BLaER1 treated with 17β-estradiol and CSF1 and Interleukin-3, amounts not matched to agents 10 nM and 100 nM (cell line): Measurements from ENCODE around the gene SRGAP3.

Experiments
- H3K27ac ChIP-seq, 11 experiments: shearing (Covaris generic); formaldehyde crosslinking; 2 replicates each; pipeline ENCODE4 v1.8.1; 2022
- H3K27me3 ChIP-seq, 11 experiments: shearing (Covaris generic); formaldehyde crosslinking; 2 replicates each; pipeline ENCODE4 v1.8.1; 2022
- H3K36me3 ChIP-seq, 11 experiments: shearing (Covaris generic); formaldehyde crosslinking; 2 replicates each; pipeline ENCODE4 v1.8.1; 2022
- H3K4me1 ChIP-seq, 10 experiments: shearing (Covaris generic); formaldehyde crosslinking; 2 replicates each; pipeline ENCODE4 v1.8.1; 2022
- H3K4me2 ChIP-seq, 11 experiments: shearing (Covaris generic); formaldehyde crosslinking; 2 replicates each; pipeline ENCODE4 v1.8.1; 2022
- H3K4me3 ChIP-seq, 10 experiments: shearing (Covaris generic); formaldehyde crosslinking; 2 replicates each; pipeline ENCODE4 v1.8.1; 2022
- H3K9ac ChIP-seq, 11 experiments: shearing (Covaris generic); formaldehyde crosslinking; 2 replicates each; pipeline ENCODE4 v1.8.1; 2022
- H3K9me3 ChIP-seq, 11 experiments: shearing (Covaris generic); formaldehyde crosslinking; replicated peaks in 1 of 11; 2 replicates each; pipeline ENCODE4 v1.8.1; 2022
- H4K20me1 ChIP-seq, 11 experiments: shearing (Covaris generic); formaldehyde crosslinking; 2 replicates each; pipeline ENCODE4 v1.8.1; 2022
- Cebpa-rat ChIP-seq, 11 experiments: shearing (Covaris generic); IDR thresholded peaks; 2 replicates each; pipeline ENCODE4 v1.8.1; 2022

The SRGAP3 gene

DNA sequence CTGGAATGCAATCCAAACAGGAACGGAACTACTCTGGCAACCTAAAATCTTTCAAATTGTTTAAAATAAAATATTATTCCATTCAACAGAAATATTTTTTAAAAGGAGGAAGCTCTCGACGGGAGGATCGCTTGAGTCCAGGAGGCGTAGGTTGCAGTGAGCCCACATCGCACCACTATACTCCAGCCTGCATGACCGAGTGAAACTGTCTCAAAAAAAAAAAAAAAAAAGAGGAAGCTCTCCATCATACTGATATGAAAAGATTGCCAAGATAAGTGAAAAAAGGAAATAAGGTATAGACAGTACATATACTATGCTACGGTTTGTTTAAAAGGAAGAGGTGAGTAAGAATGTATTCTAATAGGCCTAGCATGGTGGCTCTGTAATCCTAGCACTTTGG is 289.8 kb downstream of the SRGAP3 start:
- Histone ChIP-seq H3K4me1 (peaks cover 44 to 64% (median 52%) of the 10 kb centered on the region in 10 experiments), H3K36me3 (peaks cover 4 to 59% (median 38%) of the 10 kb centered on the region in 11 experiments; a peak in 19 of 22 replicates), H3K27ac (0 out of 22 replicates have a peak overlapping the region, but pooled peaks of 1 of the 11 experiments have one; percentile 0), H4K20me1 (peaks cover 0 to 35% (median 3%) of the 10 kb centered on the region in 11 experiments; a peak in 11 of 22 replicates), H3K4me3 (no peak overlapping the region), H3K9ac (0 out of 22 replicates have a peak overlapping the region, but pooled peaks of 1 of the 11 experiments have one; percentile 3), H3K9me3 (no peaks in the 10 kb centered on the region), H3K4me2 (peak overlapping the region in 10 of 11 experiments; percentile 6 to 71 (median 50); a peak in 15 of 22 replicates), H3K27me3 (no peaks in the 10 kb centered on the region)
- no peak for TF ChIP-seq Cebpa-rat (IDR thresholded peaks at IDR 0.05)

DNA sequence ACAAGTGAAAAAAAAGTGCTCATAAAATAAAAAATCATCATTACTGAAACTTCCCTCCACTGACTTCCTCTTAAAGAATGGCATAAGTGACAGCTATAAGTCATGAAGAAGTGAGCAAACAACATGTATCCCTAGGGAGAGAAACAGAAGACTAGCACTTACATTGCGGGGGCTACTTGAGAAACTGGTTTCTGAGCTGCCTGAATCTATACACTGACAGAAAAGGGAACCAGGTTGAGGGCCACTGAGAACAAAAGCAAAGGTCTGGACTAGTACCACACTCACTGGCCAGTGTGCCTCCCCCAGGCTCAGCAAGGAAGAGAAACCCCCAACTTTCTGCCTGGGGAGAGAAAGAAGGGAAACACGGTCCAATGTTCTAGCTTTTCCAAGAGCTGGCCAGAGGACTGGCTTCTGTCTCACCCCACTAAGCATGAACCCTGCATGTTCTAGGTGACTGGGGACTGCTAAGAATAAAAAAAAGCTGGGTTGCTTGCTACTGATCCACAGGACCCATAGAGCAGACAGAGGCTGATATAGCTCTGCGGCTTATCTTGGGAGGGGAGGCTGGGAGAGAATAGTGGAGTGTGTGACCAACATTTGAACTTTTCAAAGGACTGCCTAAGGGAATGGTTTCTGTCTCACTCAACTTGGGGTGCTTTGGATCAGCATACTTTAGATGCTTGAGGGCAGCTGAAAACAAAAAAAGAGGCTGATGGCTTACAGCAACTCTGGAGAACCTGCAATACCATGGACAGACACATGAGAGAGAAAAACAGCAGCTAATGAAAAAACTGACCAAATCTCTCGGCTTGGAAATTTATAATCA is 294.3 kb downstream of the SRGAP3 start:
- peak overlapping the region in 2 of 10 experiments; percentile 9 to 17; a peak in 1 of 20 replicates for H3K4me3 ChIP-seq
- no peaks in the 10 kb centered on the region for H3K9me3 ChIP-seq
- no peak for TF ChIP-seq Cebpa-rat (IDR thresholded peaks at IDR 0.05)
- peaks cover 4 to 58% (median 38%) of the 10 kb centered on the region in 11 experiments; a peak in 20 of 22 replicates for H3K36me3 ChIP-seq
- H4K20me1 ChIP-seq: peaks cover 0 to 30% (median 3%) of the 10 kb centered on the region in 11 experiments; a peak in 12 of 22 replicates
- H3K4me1 ChIP-seq: peaks cover 32 to 45% (median 37%) of the 10 kb centered on the region in 10 experiments
- H3K9ac ChIP-seq: peak overlapping the region; percentile 56 to 78 (median 67); a peak in 21 of 22 replicates
- peak overlapping the region; percentile 70 to 86 (median 80) for H3K4me2 ChIP-seq
- H3K27me3 ChIP-seq: no peaks in the 10 kb centered on the region
- H3K27ac ChIP-seq: peak overlapping the region; percentile 35 to 83 (median 80); a peak in 21 of 22 replicates

DNA sequence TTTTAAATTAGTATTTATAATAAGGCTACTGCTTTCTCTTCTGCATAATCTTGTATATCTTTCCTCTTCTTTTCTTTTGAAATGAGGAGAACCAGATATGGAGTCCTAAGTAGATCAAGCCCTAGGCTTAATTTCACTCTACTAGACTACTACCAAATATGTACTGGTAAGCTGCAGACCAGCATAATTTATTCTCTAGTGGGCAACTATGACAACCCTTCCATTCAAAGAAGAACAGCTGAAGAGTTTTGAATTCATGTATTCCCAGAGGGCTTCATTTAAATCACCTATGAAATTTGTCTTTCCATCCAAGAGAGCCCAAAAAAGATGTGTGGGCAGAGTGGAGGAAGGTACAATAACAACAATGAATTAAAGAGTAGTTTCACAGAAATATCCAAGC is 296.1 kb downstream of the SRGAP3 start:
- Histone ChIP-seq H3K9ac (no peak overlapping the region), H3K4me1 (peaks cover 22 to 40% (median 33%) of the 10 kb centered on the region in 10 experiments), H3K4me3 (no peak overlapping the region), H3K9me3 (no peaks in the 10 kb centered on the region), H3K36me3 (peaks cover 4 to 57% (median 33%) of the 10 kb centered on the region in 11 experiments; a peak in 20 of 22 replicates), H3K27me3 (no peaks in the 10 kb centered on the region), H4K20me1 (peaks cover 0 to 37% (median 13%) of the 10 kb centered on the region in 11 experiments; a peak in 9 of 22 replicates), H3K27ac (no peak overlapping the region), H3K4me2 (peak overlapping the region in 6 of 11 experiments; percentile 8 to 85 (median 30); a peak in 6 of 22 replicates)
- no peak for TF ChIP-seq Cebpa-rat (IDR thresholded peaks at IDR 0.05)

DNA sequence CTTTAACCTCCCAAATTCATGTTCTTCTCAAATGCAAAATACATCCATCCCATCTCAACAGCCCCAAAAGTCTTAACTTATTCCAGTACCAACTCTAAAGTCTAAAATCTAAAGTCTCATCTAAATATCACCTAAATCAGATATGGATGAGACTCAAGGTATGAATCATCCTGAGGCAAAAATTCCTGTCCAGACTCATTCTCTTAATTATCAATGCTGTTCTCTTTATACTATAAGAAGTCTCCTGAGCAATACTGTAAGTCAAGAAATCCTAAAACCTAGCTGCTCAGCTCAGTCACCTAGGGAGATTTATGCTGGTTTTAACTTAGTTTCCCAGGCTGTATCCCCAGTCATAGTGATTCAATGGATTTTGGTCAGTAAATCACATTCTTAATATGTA is 297.3 kb downstream of the SRGAP3 start:
- Histone ChIP-seq H3K36me3 (peaks cover 0 to 57% (median 32%) of the 10 kb centered on the region in 11 experiments; a peak in 20 of 22 replicates), H3K9me3 (no peaks in the 10 kb centered on the region), H3K4me1 (peaks cover 22 to 48% (median 33%) of the 10 kb centered on the region in 10 experiments), H3K4me2 (no peak overlapping the region), H3K27ac (no peak overlapping the region), H3K27me3 (no peaks in the 10 kb centered on the region), H4K20me1 (peaks cover 0 to 43% (median 13%) of the 10 kb centered on the region in 11 experiments; a peak in 9 of 22 replicates), H3K9ac (no peak overlapping the region), H3K4me3 (no peak overlapping the region)
- TF ChIP-seq Cebpa-rat (IDR thresholded peaks at IDR 0.05): no peak

DNA sequence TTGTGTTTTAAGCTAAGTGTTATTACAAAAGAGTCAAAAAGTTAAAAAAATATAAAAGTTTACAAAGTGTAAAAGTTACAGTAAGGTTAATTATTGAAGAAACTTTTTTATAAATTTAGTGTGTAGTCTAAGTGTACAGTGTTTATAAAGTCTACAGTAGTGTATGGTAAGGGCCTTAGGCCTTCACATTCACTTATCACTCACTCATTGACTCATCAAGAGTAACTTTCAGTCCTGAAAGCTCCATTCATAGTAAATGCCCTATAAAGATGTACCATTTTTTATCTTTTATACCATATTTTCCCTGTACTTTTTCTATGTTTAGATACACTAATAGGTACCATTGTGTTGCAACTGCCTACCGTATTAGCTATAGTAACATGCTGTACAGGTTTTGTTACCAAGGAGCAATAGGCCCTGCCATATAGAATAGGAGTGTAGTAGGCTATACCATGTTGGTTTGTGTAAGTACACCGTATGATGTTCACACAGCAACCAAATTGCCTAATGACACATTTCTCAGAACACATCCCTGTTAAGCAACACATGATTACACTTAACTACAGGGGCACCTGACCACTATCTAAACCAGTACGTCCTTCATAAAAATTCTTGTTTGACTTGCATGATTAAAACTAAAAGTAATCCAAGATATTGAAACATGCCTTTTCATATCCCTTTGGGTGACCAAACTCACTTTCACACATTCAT is 303.4 kb downstream of the SRGAP3 start:
- H3K9me3 ChIP-seq: peaks cover 19 to 32% (median 28%) of the 10 kb centered on the region in 11 experiments
- no peaks in the 10 kb centered on the region for H3K27me3 ChIP-seq
- no peak for TF ChIP-seq Cebpa-rat (IDR thresholded peaks at IDR 0.05)
- no peak overlapping the region for H3K4me2 ChIP-seq
- no peak overlapping the region for H3K27ac ChIP-seq
- peaks cover 53 to 91% (median 80%) of the 10 kb centered on the region in 11 experiments for H3K36me3 ChIP-seq
- peaks cover 0 to 33% (median 12%) of the 10 kb centered on the region in 11 experiments; a peak in 7 of 22 replicates for H4K20me1 ChIP-seq
- no peak overlapping the region for H3K4me3 ChIP-seq
- H3K9ac ChIP-seq: no peak overlapping the region
- peaks cover 0 to 22% (median 0%) of the 10 kb centered on the region in 10 experiments; a peak in 4 of 20 replicates for H3K4me1 ChIP-seq

DNA sequence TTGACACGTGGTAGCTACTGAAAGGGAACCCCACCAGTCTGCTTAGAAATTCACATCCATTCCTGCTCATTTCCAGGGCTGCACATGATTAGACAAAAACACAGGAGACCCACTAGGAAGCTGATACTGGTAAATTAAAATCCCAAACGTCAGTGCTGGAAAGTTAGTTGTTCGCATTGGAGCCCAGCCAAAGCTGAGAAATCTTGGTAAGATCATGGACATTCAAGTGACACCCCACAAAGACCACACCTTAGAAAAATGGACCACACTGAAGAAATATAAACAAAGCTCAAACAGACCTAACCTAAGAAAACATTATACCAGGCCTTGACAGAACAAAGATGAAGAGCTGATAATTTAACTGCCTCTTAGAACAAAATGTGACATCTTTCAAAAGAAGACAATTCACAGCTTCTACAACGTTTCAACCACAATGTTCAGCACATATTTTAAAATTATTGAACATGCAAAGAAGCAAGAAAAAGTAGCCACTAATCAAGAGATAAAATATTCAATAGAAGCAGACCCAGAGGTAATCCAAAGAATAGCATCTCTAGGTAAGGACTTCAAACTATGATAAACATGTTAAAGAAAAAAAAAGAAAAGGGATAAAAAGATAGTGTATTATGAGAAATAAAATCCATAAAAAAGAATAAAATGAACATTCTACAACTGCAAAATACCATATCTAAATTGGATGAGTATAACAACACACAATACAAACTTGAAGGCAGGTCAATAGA is 306.5 kb downstream of the SRGAP3 start:
- Histone ChIP-seq H3K27me3 (no peaks in the 10 kb centered on the region), H3K9ac (no peak overlapping the region), H3K27ac (no peak overlapping the region), H3K9me3 (peaks cover 19 to 32% (median 28%) of the 10 kb centered on the region in 11 experiments), H3K4me2 (no peak overlapping the region), H3K36me3 (peaks cover 70 to 100% (median 96%) of the 10 kb centered on the region in 11 experiments), H3K4me1 (peaks cover 0 to 4% (median 0%) of the 10 kb centered on the region in 10 experiments; a peak in 4 of 20 replicates), H4K20me1 (peaks cover 0 to 2% (median 0%) of the 10 kb centered on the region in 11 experiments; a peak in 1 of 22 replicates), H3K4me3 (no peak overlapping the region)
- no peak for TF ChIP-seq Cebpa-rat (IDR thresholded peaks at IDR 0.05)

DNA sequence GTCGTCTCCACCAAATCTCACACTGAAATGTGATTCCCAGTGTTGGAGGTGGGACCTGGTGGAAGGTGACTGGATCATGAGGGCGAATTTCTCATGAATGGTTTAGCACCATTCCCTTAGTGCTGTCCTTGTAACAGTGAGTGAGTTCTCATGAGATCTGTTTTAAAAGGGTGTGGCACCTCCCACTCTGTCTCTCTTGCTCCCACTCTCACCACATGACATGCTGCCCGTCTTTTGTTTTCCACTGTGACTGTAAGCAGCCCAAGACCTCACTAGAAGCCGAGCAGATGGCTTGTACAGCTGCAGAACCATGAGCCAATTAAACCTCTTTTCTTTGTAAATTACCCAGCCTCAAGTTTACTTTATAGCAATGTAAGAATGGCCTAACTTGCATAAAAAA is 307.3 kb downstream of the SRGAP3 start:
- H3K4me2 ChIP-seq: no peak overlapping the region
- H3K9me3 ChIP-seq: peaks cover 19 to 32% (median 28%) of the 10 kb centered on the region in 11 experiments
- peaks cover 70 to 100% (median 96%) of the 10 kb centered on the region in 11 experiments for H3K36me3 ChIP-seq
- H3K9ac ChIP-seq: no peak overlapping the region
- H3K4me1 ChIP-seq: no peaks in the 10 kb centered on the region
- no peaks in the 10 kb centered on the region for H3K27me3 ChIP-seq
- no peak overlapping the region for H3K27ac ChIP-seq
- H3K4me3 ChIP-seq: no peak overlapping the region
- no peaks in the 10 kb centered on the region for H4K20me1 ChIP-seq
- no peak for TF ChIP-seq Cebpa-rat (IDR thresholded peaks at IDR 0.05)

DNA sequence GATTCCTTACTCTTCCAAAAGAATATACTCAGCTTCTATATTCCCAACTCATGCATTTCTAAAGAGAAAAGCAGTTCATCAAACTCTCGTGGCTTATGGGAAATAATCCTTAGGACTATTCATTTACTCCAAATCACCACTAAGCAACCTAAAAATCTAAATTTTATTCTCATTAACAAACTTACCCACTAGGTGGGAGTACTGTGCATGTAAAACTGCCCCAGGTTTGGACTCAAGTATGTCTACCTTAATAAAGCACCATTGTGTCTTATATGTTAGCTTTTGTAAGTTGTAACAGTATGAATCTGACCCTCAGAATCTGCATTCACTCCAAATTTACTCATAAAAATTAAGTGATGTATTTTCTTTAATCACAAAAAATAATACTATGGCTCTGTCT is 311.4 kb downstream of the SRGAP3 start:
- H3K4me3 ChIP-seq: no peak overlapping the region
- H3K36me3 ChIP-seq: peaks cover 48 to 100% (median 90%) of the 10 kb centered on the region in 11 experiments
- no peaks in the 10 kb centered on the region for H4K20me1 ChIP-seq
- no peak overlapping the region for H3K4me2 ChIP-seq
- no peak overlapping the region for H3K27ac ChIP-seq
- TF ChIP-seq Cebpa-rat (IDR thresholded peaks at IDR 0.05): no peak
- H3K9ac ChIP-seq: no peak overlapping the region
- H3K9me3 ChIP-seq: peaks cover 4 to 8% (median 5%) of the 10 kb centered on the region in 11 experiments
- no peaks in the 10 kb centered on the region for H3K4me1 ChIP-seq
- no peaks in the 10 kb centered on the region for H3K27me3 ChIP-seq
